Chondrocyte (in vitro differentiated cells): ENCODE measurements around the gene METTL5. TPM values are rescaled to one million over a fixed set of nuclear protein-coding genes. Genes with fewer than 3 reads are reported as not detected.
"Not testable (repeated sequence)": the region's sequence is repeated elsewhere in the genome, so short reads cannot be mapped to it uniquely, and the experiment has no call there.

Experiments
- DNase-seq: peaks from one replicate; pipeline ENCODE4 v3.0.0; 2021; ENCODE audit warnings: mixed read lengths, low spot score
- H3K27ac Mint-ChIP-seq: one replicate; pipeline ENCODE4 v1.8.0; 2021; ENCODE audit warnings: mild to moderate bottlenecking, moderate library complexity, mixed read lengths; ENCODE audit not compliant: unreplicated experiment
- H3K27me3 Mint-ChIP-seq: 2 replicates; pipeline ENCODE4 v1.8.0; 2021; ENCODE audit warnings: low read depth, mixed read lengths
- H3K36me3 Mint-ChIP-seq: 2 replicates; pipeline ENCODE4 v1.8.0; 2021; ENCODE audit warnings: low read depth, mixed read lengths
- H3K4me1 Mint-ChIP-seq: 2 replicates; pipeline ENCODE4 v1.8.0; 2021; ENCODE audit warnings: low read depth, mild to moderate bottlenecking, mixed read lengths
- H3K4me3 Mint-ChIP-seq: one replicate; pipeline ENCODE4 v1.8.0; 2021; ENCODE audit warnings: mild to moderate bottlenecking, moderate library complexity, mixed read lengths; ENCODE audit not compliant: unreplicated experiment
- H3K9me3 Mint-ChIP-seq: 2 replicates; pipeline ENCODE4 v1.8.0; 2021; ENCODE audit warnings: low read depth, mixed read lengths
- CTCF ChIP-seq: fragments of 200-600 bp; sonication (generic); IDR thresholded peaks from 2 replicates; pipeline ENCODE4 v1.5.0; 2021; ENCODE audit warnings: antibody characterized with exemption, mild to moderate bottlenecking, moderate library complexity
- total RNA-seq: library from RNA; stranded (reverse); gene quantifications from 3 replicates; pipeline ENCODE4 v1.2.1, GENCODE V29; 2021

The METTL5 gene
- total RNA-seq, 1 donor from 2014 or later: 45.2 TPM

DNA sequence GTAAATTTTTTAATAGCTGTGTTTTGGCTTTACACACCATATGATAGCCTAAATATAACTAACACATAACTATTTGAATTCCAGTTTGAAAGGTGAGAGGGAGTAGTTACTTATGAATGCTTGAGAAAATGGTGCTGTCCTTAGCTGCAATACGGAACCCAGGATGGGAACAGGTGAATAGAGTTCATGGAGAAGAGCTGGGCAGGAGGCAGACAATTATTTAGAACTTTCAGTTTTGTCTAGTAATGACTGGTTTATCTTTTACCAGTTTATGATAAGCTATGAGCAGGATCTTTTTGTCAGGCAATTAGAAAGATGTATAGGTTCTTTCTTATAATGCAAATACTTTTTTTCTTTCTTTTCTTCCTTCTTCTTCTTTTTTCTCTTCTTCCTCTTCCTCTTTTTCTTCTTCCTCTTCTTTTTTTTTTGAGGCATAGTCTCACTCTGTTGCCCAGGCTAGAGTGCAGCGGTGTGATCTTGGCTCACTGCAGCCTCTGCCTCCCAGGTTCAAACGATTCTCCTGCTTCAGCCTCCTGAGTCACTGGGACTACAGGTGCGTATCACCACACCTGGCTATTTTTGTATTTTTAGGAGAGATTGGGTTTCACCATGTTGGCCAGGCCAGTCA lies 28.4 kb upstream of the METTL5 start:
- H3K27ac Mint-ChIP-seq: no peak overlapping the region
- no peaks in the 10 kb centered on the region for H3K9me3 Mint-ChIP-seq
- TF ChIP-seq CTCF: no peak
- no peak for DNase-seq
- H3K36me3 Mint-ChIP-seq: no peaks in the 10 kb centered on the region
- H3K4me3 Mint-ChIP-seq: no peak overlapping the region
- H3K27me3 Mint-ChIP-seq: no peaks in the 10 kb centered on the region
- no peaks in the 10 kb centered on the region for H3K4me1 Mint-ChIP-seq

- peaks cover 13% of the 10 kb centered on the region for H3K4me1 Mint-ChIP-seq
- TF ChIP-seq CTCF: no peak
- H3K27me3 Mint-ChIP-seq: no peaks in the 10 kb centered on the region
- no peaks in the 10 kb centered on the region for H3K9me3 Mint-ChIP-seq
- no peak overlapping the region for H3K27ac Mint-ChIP-seq
- no peak for DNase-seq
- H3K36me3 Mint-ChIP-seq: no peaks in the 10 kb centered on the region
- no peak overlapping the region for H3K4me3 Mint-ChIP-seq
These were observed 25.0 kb upstream of the METTL5 start for GRCh38 chr2:169849710-169850109.

DNA sequence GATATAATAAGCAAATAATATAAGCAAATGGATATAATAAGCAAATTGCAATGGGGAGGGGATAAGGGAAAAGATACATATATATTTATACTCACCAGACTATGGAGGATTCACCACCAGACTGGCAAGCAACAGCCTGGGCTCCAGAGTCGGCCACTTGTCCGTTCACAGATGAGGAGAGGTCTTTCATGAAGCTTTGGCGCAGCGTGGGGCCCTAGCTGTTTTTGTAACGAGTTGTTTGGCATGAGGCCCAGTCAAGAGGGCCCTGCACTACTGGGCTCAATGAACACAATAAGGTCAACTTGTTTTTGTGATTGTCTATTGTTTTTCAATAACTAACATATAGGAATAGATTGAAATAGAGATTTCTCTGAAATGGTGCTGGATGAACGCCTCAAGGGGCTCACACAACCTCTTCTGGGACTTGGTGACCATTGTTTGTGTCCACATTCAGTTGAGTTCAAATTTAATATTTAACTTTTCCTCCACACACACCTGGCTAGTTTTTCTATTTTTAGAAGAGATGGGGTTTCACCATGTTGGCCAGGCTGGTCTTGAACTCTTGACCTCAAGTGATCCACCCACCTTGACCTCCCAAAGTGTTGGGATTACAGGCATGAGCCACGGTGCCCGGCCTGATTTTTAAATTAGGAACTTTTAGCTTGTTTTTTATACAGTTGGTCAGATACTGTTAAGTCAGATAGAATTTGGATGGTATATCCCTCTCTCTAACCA lies 24.4 kb upstream of the METTL5 start:
- DNase-seq, H3K9me3 Mint-ChIP-seq, H3K4me3 Mint-ChIP-seq, H3K36me3 Mint-ChIP-seq, H3K27ac Mint-ChIP-seq, H3K27me3 Mint-ChIP-seq: not testable (repeated sequence)
- H3K4me1 Mint-ChIP-seq: peaks cover 14% of the 10 kb centered on the region

GRCh38 chr2:169845016-169845415 lies 20.3 kb upstream of the METTL5 start:
- no peaks in the 10 kb centered on the region for H3K27me3 Mint-ChIP-seq
- H3K36me3 Mint-ChIP-seq: peaks cover 3% of the 10 kb centered on the region
- no peak for DNase-seq
- H3K9me3 Mint-ChIP-seq: no peaks in the 10 kb centered on the region
- no peak overlapping the region for H3K4me3 Mint-ChIP-seq
- H3K4me1 Mint-ChIP-seq: peaks cover 21% of the 10 kb centered on the region
- no peak overlapping the region for H3K27ac Mint-ChIP-seq
- TF ChIP-seq CTCF: no peak

DNA sequence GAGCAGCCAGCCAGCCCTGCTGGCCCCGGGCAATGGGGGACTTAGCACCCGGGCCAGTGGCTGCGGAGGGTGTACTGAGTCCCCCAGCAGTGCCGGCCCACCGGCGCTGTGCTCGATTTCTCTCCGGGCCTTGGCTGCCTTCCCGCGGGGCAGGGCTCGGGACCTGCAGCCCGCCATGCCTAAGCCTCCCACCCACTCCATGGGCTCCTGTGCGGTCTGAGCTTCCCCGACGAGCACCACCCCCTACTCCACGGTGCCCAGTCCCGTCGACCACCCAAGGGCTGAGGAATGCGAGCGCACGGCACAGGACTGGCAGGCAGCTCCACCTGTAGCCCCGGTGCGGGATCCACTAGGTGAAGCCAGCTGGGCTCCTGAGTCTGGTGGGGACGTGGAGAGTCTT lies 16.9 kb upstream of the METTL5 start:
- H3K4me1 Mint-ChIP-seq: peaks cover 32% of the 10 kb centered on the region
- H3K4me3 Mint-ChIP-seq, H3K9me3 Mint-ChIP-seq, H3K36me3 Mint-ChIP-seq, DNase-seq, H3K27ac Mint-ChIP-seq, H3K27me3 Mint-ChIP-seq: not testable (repeated sequence)

- Mint-ChIP-seq H3K9me3 (no peaks in the 10 kb centered on the region), H3K4me3 (no peak overlapping the region), H3K36me3 (peaks cover 3% of the 10 kb centered on the region), H3K4me1 (peaks cover 32% of the 10 kb centered on the region), H3K27ac (peak overlapping the region; percentile 6), H3K27me3 (no peaks in the 10 kb centered on the region)
- TF ChIP-seq CTCF: no peak
- DNase-seq: no peak
These were observed 16.0 kb upstream of the METTL5 start for GRCh38 chr2:169840747-169841142.
